Erythroblast (primary cell): ENCODE results near the gene LEMD3.

Experiments used
- GATA1 ChIP-seq: IDR thresholded peaks from 2 replicates; pipeline ENCODE4 v1.6.1; 2011; ENCODE audit warnings: low read depth, mild to moderate bottlenecking, control low read depth, low read length, moderate library complexity
- POLR2A ChIP-seq: IDR thresholded peaks from 2 replicates; pipeline ENCODE4 v1.6.1; 2011; ENCODE audit warnings: mild to moderate bottlenecking, low read length

GRCh38 chr12:65238609-65239008, 69.2 kb downstream of the LEMD3 start:
- TF ChIP-seq POLR2A: no peak
- no peak for TF ChIP-seq GATA1
